Liver (tissue), 3 donors: ENCODE data around the gene FAM131B.

Experiments used
- EGR1 ChIP-seq, 2 donors: IDR thresholded peaks; 2 replicates each; pipeline ENCODE4 v1.6.1; 2016 to 2018; ENCODE audit warnings: antibody characterized with exemption in 2 of 2, low read depth in 2 of 2
- FOXA1 ChIP-seq: IDR thresholded peaks from 2 replicates; pipeline ENCODE4 v1.6.1; 2016; ENCODE audit warnings: antibody characterized with exemption
- HNF4A ChIP-seq, 2 donors: conservative IDR thresholded peaks; 2 replicates each; pipeline ENCODE4 v1.6.1; 2016; ENCODE audit warnings: antibody characterized with exemption in 2 of 2, mild to moderate bottlenecking in 2 of 2
- JUND ChIP-seq, 2 donors: IDR thresholded peaks; 2 replicates each; pipeline ENCODE4 v1.6.1; 2016; ENCODE audit warnings: antibody characterized with exemption in 2 of 2
- RAD21 ChIP-seq, 2 donors: IDR thresholded peaks; 2 replicates each; pipeline ENCODE4 v1.6.1; 2016; ENCODE audit warnings: antibody characterized with exemption in 2 of 2, mild to moderate bottlenecking in 2 of 2
- RXRA ChIP-seq, 2 donors: IDR thresholded peaks; 2 replicates each; pipeline ENCODE4 v1.6.1; 2017 to 2018; ENCODE audit warnings: antibody characterized with exemption in 2 of 2, mild to moderate bottlenecking in 1 of 2
- SP1 ChIP-seq: IDR thresholded peaks from 2 replicates; pipeline ENCODE4 v1.6.1; 2018; ENCODE audit warnings: antibody characterized with exemption, mild to moderate bottlenecking
- TAF1 ChIP-seq: conservative IDR thresholded peaks from 2 replicates; pipeline ENCODE4 v1.6.1; 2016; ENCODE audit warnings: antibody characterized with exemption, mild to moderate bottlenecking
- YY1 ChIP-seq: IDR thresholded peaks from 2 replicates; pipeline ENCODE4 v1.6.1; 2016; ENCODE audit warnings: antibody characterized with exemption, mild to moderate bottlenecking
- TF ChIP-seq, protein P1 (sequence below): IDR thresholded peaks from 2 replicates; pipeline ENCODE4 v1.6.1; 2016; ENCODE audit warnings: antibody characterized with exemption, mild to moderate bottlenecking
- TF ChIP-seq, protein P2 (sequence below): fragments of 150-350 bp; IDR thresholded peaks from 2 replicates; pipeline ENCODE4 v1.5.1; 2017; ENCODE audit warnings: improper control_type of control experiment, low read depth, low read length; ENCODE audit not compliant: missing input control
- TF ChIP-seq, protein P3 (sequence below): IDR thresholded peaks from 2 replicates; pipeline ENCODE4 v1.6.1; 2016; ENCODE audit warnings: antibody characterized with exemption
- TF ChIP-seq, protein P4 (sequence below): IDR thresholded peaks from 2 replicates; pipeline ENCODE4 v1.6.1; 2016; ENCODE audit warnings: antibody characterized with exemption
- donor health status: healthy.
- donor health status: healthy.

DNA sequence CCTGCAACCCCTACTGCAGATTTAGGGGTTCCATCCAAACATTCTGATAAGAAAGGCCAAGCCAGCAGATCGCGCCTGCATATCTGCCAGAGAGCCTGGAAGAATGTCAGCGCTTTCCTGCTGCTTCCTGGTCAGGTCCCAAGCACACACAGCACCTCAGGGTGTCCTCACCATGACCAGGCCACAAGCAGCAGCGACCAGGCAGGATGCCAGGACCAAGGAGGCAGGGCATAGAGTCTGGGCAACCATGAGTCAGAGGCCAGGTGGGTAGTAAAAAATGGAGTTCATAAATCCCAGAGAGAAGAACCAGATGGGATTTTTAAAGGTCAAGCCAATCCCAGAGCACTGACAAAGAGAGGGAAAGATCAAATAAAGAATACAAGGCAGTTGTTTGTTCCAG lies 5.5 kb upstream of the FAM131B start:
- TF ChIP-seq, protein P1, sequence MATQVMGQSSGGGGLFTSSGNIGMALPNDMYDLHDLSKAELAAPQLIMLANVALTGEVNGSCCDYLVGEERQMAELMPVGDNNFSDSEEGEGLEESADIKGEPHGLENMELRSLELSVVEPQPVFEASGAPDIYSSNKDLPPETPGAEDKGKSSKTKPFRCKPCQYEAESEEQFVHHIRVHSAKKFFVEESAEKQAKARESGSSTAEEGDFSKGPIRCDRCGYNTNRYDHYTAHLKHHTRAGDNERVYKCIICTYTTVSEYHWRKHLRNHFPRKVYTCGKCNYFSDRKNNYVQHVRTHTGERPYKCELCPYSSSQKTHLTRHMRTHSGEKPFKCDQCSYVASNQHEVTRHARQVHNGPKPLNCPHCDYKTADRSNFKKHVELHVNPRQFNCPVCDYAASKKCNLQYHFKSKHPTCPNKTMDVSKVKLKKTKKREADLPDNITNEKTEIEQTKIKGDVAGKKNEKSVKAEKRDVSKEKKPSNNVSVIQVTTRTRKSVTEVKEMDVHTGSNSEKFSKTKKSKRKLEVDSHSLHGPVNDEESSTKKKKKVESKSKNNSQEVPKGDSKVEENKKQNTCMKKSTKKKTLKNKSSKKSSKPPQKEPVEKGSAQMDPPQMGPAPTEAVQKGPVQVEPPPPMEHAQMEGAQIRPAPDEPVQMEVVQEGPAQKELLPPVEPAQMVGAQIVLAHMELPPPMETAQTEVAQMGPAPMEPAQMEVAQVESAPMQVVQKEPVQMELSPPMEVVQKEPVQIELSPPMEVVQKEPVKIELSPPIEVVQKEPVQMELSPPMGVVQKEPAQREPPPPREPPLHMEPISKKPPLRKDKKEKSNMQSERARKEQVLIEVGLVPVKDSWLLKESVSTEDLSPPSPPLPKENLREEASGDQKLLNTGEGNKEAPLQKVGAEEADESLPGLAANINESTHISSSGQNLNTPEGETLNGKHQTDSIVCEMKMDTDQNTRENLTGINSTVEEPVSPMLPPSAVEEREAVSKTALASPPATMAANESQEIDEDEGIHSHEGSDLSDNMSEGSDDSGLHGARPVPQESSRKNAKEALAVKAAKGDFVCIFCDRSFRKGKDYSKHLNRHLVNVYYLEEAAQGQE, result no peak
- TF ChIP-seq, protein P2, sequence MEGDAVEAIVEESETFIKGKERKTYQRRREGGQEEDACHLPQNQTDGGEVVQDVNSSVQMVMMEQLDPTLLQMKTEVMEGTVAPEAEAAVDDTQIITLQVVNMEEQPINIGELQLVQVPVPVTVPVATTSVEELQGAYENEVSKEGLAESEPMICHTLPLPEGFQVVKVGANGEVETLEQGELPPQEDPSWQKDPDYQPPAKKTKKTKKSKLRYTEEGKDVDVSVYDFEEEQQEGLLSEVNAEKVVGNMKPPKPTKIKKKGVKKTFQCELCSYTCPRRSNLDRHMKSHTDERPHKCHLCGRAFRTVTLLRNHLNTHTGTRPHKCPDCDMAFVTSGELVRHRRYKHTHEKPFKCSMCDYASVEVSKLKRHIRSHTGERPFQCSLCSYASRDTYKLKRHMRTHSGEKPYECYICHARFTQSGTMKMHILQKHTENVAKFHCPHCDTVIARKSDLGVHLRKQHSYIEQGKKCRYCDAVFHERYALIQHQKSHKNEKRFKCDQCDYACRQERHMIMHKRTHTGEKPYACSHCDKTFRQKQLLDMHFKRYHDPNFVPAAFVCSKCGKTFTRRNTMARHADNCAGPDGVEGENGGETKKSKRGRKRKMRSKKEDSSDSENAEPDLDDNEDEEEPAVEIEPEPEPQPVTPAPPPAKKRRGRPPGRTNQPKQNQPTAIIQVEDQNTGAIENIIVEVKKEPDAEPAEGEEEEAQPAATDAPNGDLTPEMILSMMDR, result no peak
- TF ChIP-seq, protein P3, sequence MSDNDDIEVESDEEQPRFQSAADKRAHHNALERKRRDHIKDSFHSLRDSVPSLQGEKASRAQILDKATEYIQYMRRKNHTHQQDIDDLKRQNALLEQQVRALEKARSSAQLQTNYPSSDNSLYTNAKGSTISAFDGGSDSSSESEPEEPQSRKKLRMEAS, result no peak
- no peak for TF ChIP-seq JUND (IDR thresholded peaks at IDR 0.05)
- TF ChIP-seq YY1, result no peak
- TF ChIP-seq SP1, result no peak
- TF ChIP-seq RAD21 (IDR thresholded peaks at IDR 0.05), result no peak
- no peak for TF ChIP-seq EGR1 (IDR thresholded peaks at IDR 0.05; ENCODE audit: low read depth in 2 of 2)
- no peak for TF ChIP-seq FOXA1
- TF ChIP-seq HNF4A (conservative IDR thresholded peaks at IDR 0.05), result no peak
- TF ChIP-seq RXRA (IDR thresholded peaks at IDR 0.05), result no peak
- no peak for TF ChIP-seq TAF1
- TF ChIP-seq, protein P4, sequence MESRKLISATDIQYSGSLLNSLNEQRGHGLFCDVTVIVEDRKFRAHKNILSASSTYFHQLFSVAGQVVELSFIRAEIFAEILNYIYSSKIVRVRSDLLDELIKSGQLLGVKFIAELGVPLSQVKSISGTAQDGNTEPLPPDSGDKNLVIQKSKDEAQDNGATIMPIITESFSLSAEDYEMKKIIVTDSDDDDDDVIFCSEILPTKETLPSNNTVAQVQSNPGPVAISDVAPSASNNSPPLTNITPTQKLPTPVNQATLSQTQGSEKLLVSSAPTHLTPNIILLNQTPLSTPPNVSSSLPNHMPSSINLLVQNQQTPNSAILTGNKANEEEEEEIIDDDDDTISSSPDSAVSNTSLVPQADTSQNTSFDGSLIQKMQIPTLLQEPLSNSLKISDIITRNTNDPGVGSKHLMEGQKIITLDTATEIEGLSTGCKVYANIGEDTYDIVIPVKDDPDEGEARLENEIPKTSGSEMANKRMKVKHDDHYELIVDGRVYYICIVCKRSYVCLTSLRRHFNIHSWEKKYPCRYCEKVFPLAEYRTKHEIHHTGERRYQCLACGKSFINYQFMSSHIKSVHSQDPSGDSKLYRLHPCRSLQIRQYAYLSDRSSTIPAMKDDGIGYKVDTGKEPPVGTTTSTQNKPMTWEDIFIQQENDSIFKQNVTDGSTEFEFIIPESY, result no peak
